Memory B cell (primary cell): ENCODE measurements around the gene NT5E.
A peak's percentile ranks its signal among the peaks of the same experiment; 100 is the strongest.

Source experiments
- ATAC-seq: fragments of 150-1000 bp; cut with Tn5 transposase; 2 replicates; pipeline ENCODE4 v1.10.0; 2021; ENCODE audit warnings: low read depth, mild to moderate bottlenecking, moderate library complexity
- DNase-seq, 2 donors: peaks; one replicate each; pipeline ENCODE4 v3.0.0; 2022; ENCODE audit warnings: low spot score in 2 of 2
- H3K27ac Mint-ChIP-seq: one replicate; pipeline ENCODE4 v1.8.0; 2022; ENCODE audit warnings: mild to moderate bottlenecking, moderate library complexity, mixed read lengths
- H3K27me3 Mint-ChIP-seq: one replicate; pipeline ENCODE4 v1.8.0; 2022; ENCODE audit warnings: mixed read lengths
- H3K36me3 Mint-ChIP-seq: one replicate; pipeline ENCODE4 v1.8.0; 2022; ENCODE audit warnings: mild to moderate bottlenecking, mixed read lengths
- H3K4me1 Mint-ChIP-seq: one replicate; pipeline ENCODE4 v1.8.0; 2022; ENCODE audit warnings: mixed read lengths
- H3K4me3 Mint-ChIP-seq: one replicate; pipeline ENCODE4 v1.8.0; 2022; ENCODE audit warnings: mild to moderate bottlenecking, moderate library complexity, mixed read lengths
- H3K9me3 Mint-ChIP-seq: one replicate; pipeline ENCODE4 v1.8.0; 2022; ENCODE audit warnings: mixed read lengths

Gene NT5E

GRCh38 chr6:85412911-85413430 is 36.9 kb upstream of the NT5E start:
- Mint-ChIP-seq H3K27me3 (peaks cover 3% of the 10 kb centered on the region), H3K4me3 (no peak overlapping the region), H3K9me3 (peaks cover 2% of the 10 kb centered on the region), H3K36me3 (peaks cover 2% of the 10 kb centered on the region), H3K4me1 (peaks cover 7% of the 10 kb centered on the region), H3K27ac (no peak overlapping the region)
- ATAC-seq (no peak), DNase-seq (no peak)

DNA sequence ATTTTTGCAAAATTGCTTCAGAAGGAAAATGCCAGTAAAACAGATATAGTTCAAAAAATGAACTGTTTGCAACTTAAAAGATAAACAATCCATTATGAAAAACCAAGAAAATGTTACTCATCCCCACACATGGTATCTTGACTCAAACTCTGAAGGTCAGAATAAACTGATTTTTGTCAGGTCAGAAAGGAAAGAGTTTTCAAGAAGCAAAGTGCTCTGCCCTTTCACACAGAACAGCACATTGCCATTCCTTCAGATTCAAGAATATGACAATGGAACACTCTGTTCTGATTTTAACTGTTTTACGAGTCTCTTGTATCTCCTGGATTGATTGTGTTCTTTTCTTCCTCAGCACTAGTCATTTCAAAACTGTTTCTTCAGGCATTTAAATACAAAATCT is 33.8 kb upstream of the NT5E start:
- Mint-ChIP-seq H3K4me3 (no peak overlapping the region), H3K36me3 (peaks cover 2% of the 10 kb centered on the region), H3K9me3 (peaks cover 2% of the 10 kb centered on the region), H3K4me1 (peaks cover 27% of the 10 kb centered on the region), H3K27ac (no peak overlapping the region), H3K27me3 (peaks cover 3% of the 10 kb centered on the region)
- no peak for DNase-seq
- no peak for ATAC-seq

GRCh38 chr6:85416766-85417165 is 33.1 kb upstream of the NT5E start:
- Mint-ChIP-seq H3K36me3 (peaks cover 2% of the 10 kb centered on the region), H3K27me3 (peaks cover 3% of the 10 kb centered on the region), H3K9me3 (peaks cover 3% of the 10 kb centered on the region), H3K27ac (no peak overlapping the region), H3K4me1 (peaks cover 31% of the 10 kb centered on the region), H3K4me3 (no peak overlapping the region)
- ATAC-seq (no peak), DNase-seq (no peak)

DNA sequence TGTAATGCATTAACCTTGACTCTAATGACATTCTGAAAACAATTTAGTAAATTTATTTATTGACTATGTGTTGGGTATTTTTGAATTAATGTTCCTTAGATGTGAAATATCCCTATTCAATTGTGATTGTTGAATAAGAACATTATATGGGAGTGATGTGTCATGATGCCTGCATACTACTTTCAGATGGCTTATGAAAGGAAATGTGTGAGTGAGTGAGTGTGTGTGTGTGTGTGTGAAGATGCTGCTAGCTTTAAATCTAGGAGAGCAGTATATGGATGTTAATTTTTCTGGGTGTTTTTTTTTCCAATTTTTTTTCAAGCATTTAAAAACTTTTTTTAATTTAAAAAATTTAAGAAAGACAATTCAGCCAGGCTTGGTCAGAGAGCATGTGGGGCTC is 32.5 kb upstream of the NT5E start:
- no peak overlapping the region for H3K27ac Mint-ChIP-seq
- peaks cover 2% of the 10 kb centered on the region for H3K36me3 Mint-ChIP-seq
- peaks cover 3% of the 10 kb centered on the region for H3K9me3 Mint-ChIP-seq
- peaks cover 3% of the 10 kb centered on the region for H3K27me3 Mint-ChIP-seq
- H3K4me1 Mint-ChIP-seq: peaks cover 34% of the 10 kb centered on the region
- H3K4me3 Mint-ChIP-seq: no peak overlapping the region
- DNase-seq (no peak), ATAC-seq (no peak)

- peaks cover 2% of the 10 kb centered on the region for H3K36me3 Mint-ChIP-seq
- H3K27ac Mint-ChIP-seq: peak overlapping the region; percentile 81
- no peak for ATAC-seq
- peaks cover 3% of the 10 kb centered on the region for H3K27me3 Mint-ChIP-seq
- H3K4me3 Mint-ChIP-seq: no peak overlapping the region
- H3K9me3 Mint-ChIP-seq: peaks cover 3% of the 10 kb centered on the region
- peaks cover 35% of the 10 kb centered on the region for H3K4me1 Mint-ChIP-seq
- DNase-seq: no peak
Measured at GRCh38 chr6:85418059-85418458, 31.8 kb upstream of the NT5E start.

DNA sequence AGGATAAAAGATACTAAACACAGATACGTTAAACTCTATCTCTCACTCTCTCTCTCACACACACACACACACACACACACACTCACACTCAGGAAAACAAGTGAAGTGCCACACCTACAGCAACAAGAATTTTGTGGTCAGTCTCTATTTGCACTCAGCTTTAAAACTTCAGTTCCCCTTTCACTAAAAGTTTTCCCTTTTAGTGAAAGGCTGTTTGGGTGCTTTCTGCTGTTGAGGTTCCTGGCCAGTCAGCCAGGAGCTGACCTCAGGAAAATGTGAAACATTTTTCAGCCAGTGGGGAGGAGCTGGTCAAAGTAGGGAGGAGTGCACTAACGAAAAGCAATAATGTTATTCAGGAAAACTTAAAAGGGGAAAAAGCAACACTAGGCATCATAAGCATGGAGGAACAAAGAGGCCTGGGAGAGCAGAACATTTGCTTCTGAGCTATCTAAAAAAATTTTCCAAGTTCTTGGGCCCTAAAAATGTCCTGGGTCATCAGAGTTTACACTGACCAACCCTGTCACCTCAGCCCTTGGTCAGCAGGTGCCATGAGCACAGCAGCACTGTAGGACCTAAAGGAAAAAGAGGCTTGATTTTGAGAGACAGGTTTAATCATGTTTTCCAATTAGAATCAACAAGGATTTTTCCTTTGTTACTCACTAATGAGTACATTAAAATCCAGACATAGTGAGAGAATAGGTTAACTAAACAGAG is 30.7 kb upstream of the NT5E start:
- Mint-ChIP-seq H3K9me3 (peaks cover 3% of the 10 kb centered on the region), H3K4me1 (peaks cover 35% of the 10 kb centered on the region), H3K27me3 (peaks cover 3% of the 10 kb centered on the region), H3K27ac (peak overlapping the region; percentile 81), H3K4me3 (peak overlapping the region; percentile 75), H3K36me3 (peaks cover 2% of the 10 kb centered on the region)
- DNase-seq (peak in 1 of 2 donors; percentile 26), ATAC-seq (peak; percentile 93)

DNA sequence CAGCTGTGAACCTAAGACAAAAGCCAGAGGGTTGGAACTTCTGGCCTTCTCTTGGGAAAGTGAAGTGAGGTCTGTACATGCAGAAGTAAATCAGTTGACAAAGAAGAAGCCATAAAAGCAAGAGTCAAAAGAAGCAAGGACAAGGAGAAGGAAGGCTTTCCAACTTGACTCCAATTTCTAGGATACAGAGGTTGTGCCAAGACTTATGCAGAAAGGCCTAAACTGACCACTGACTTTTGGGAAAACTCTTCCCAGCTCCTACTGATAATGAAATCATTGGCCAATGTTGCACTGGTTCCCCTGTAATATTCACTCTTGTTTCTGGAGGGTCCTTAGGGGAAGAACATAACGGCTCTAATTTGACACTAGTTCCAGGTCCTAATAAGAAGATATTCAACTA is 29.3 kb upstream of the NT5E start:
- DNase-seq: no peak
- ATAC-seq: no peak
- H3K27me3 Mint-ChIP-seq: peaks cover 1% of the 10 kb centered on the region
- no peak overlapping the region for H3K4me3 Mint-ChIP-seq
- H3K36me3 Mint-ChIP-seq: peaks cover 4% of the 10 kb centered on the region
- H3K4me1 Mint-ChIP-seq: peaks cover 35% of the 10 kb centered on the region
- peaks cover 7% of the 10 kb centered on the region for H3K9me3 Mint-ChIP-seq
- H3K27ac Mint-ChIP-seq: no peak overlapping the region

DNA sequence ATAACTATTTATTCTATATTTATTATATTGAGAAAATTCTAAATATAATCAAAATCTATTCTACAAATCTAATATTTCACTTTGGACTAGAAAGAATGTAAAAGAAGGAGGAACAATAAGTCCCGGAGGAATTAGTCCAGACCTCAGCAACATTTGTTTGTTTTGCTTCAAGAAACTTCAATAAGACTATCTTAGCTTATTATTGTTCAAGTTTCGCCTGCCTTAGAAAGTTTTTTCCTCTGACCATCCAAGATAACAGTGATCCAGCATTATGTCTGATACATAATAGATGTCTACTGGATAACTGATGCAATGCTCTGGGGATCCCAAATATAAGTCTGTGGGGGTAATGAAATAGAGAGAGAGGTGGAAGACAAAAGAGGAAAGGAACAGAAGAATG is 28.7 kb upstream of the NT5E start:
- DNase-seq: no peak
- ATAC-seq: no peak
- H3K9me3 Mint-ChIP-seq: peaks cover 10% of the 10 kb centered on the region
- H3K27ac Mint-ChIP-seq: no peak overlapping the region
- H3K4me3 Mint-ChIP-seq: no peak overlapping the region
- peaks cover 4% of the 10 kb centered on the region for H3K36me3 Mint-ChIP-seq
- peaks cover 35% of the 10 kb centered on the region for H3K4me1 Mint-ChIP-seq
- H3K27me3 Mint-ChIP-seq: peaks cover 1% of the 10 kb centered on the region

DNA sequence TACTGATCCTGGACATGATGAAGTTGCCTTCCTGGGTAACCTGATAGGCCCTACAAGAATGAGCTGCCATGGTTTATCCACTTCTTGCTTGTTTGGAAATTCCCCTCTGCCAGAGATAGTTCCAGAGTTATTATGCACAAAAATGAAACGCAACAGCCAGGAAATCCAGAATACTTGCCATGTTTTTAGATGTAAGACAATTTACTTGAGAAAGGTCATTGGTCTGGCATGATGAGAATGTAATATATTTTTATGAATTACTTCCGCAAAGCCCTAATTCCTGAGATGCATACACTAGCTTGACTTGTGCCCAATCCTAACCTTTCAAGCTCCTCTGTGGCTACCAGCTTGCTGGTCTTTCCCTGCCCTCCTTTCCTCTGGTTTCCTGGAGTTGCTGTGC is 27.9 kb upstream of the NT5E start:
- ATAC-seq (no peak), DNase-seq (no peak)
- Mint-ChIP-seq H3K36me3 (peaks cover 6% of the 10 kb centered on the region), H3K27ac (no peak overlapping the region), H3K4me1 (peaks cover 34% of the 10 kb centered on the region), H3K4me3 (no peak overlapping the region), H3K27me3 (peaks cover 1% of the 10 kb centered on the region), H3K9me3 (peaks cover 10% of the 10 kb centered on the region)

DNA sequence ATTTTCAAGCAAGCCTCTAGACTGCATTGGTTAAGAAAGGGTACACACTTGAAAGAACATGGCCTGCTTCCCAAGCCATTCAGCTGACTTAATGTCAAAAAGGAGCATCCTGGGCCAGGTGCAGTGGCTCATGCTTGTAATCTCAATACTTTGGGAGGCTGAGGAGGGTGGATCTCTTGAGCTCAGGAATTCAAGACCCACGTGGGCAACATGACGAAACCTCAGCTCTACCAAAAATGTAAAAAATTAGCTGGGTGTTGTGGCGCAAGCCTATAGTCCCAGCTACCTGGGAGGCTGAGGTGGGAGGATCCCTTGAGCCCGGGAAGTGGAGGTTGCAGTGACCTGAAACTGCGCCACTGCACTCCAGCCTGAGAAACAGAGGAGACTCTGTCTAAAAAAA is 26.9 kb upstream of the NT5E start:
- peaks cover 4% of the 10 kb centered on the region for H3K36me3 Mint-ChIP-seq
- H3K9me3 Mint-ChIP-seq: peaks cover 8% of the 10 kb centered on the region
- no peaks in the 10 kb centered on the region for H3K27me3 Mint-ChIP-seq
- H3K4me1 Mint-ChIP-seq: peaks cover 28% of the 10 kb centered on the region
- no peak overlapping the region for H3K4me3 Mint-ChIP-seq
- ATAC-seq: no peak
- H3K27ac Mint-ChIP-seq: no peak overlapping the region
- DNase-seq: no peak

- ATAC-seq (no peak), DNase-seq (no peak)
- H3K9me3 Mint-ChIP-seq: peaks cover 8% of the 10 kb centered on the region
- no peak overlapping the region for H3K27ac Mint-ChIP-seq
- H3K4me3 Mint-ChIP-seq: no peak overlapping the region
- H3K4me1 Mint-ChIP-seq: peaks cover 11% of the 10 kb centered on the region
- H3K27me3 Mint-ChIP-seq: no peaks in the 10 kb centered on the region
- H3K36me3 Mint-ChIP-seq: peaks cover 4% of the 10 kb centered on the region
Measured at GRCh38 chr6:85424981-85425380, 24.9 kb upstream of the NT5E start.

DNA sequence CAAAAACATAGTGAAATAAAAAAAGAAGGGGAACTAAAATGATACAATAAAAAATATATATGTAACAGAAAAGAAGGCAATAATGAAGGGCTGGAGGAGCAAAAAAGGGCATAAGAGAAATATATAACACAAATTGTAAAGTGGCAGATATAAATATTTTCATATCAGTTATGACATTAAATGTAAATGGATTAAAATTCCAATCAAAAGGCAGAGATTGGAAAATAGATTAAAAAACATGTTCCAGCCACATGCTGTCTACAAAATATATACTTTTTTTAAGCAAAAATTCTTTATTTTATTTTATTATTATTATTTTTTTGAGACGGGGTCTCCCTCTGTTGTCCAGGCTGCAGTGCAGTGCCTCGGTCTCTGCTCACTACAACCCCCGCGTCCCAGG is 23.9 kb upstream of the NT5E start:
- DNase-seq (no peak), ATAC-seq (no peak)
- Mint-ChIP-seq H3K27me3 (no peaks in the 10 kb centered on the region), H3K4me1 (peaks cover 8% of the 10 kb centered on the region), H3K36me3 (peaks cover 4% of the 10 kb centered on the region), H3K27ac (no peak overlapping the region), H3K4me3 (no peak overlapping the region), H3K9me3 (peaks cover 8% of the 10 kb centered on the region)

DNA sequence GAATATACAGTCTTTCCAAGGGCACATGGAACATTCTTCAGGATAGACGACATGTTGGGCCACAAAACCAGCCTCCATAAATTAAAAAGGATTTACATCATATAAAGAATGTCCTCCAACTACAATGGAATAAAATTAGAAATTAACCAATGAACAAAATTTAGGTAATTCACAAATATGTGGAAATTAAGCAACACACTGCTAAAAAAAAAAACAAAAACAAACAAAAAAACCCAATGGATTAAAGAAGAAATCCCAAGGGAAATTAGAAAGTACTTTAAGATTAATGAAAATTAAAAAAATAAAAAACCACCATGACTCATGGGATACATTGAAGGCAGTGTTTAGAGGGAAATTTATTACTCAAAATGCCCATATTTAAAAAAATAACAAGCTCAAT is 21.4 kb upstream of the NT5E start:
- no peak overlapping the region for H3K4me3 Mint-ChIP-seq
- H3K9me3 Mint-ChIP-seq: peaks cover 6% of the 10 kb centered on the region
- peaks cover 4% of the 10 kb centered on the region for H3K36me3 Mint-ChIP-seq
- H3K27me3 Mint-ChIP-seq: no peaks in the 10 kb centered on the region
- DNase-seq: no peak
- no peaks in the 10 kb centered on the region for H3K4me1 Mint-ChIP-seq
- no peak overlapping the region for H3K27ac Mint-ChIP-seq
- no peak for ATAC-seq

DNA sequence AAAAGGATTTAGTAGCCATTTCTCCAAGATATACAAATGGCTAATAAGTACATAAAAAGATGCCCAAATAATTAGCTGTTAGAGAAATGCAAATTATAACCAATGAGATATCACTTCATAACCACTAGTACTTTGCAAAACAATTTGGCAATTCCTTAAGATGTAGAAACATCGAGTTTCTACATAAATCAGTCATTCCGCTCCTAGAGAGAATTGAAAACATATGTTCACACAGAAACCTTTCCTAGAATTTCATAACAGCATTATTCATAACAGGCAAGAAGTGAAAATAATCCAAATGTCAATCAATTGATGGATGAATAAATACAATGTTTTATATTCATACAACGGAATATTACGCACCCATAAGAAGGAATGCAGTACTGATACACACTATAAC is 20.5 kb upstream of the NT5E start:
- Mint-ChIP-seq H3K4me3 (no peak overlapping the region), H3K27ac (no peak overlapping the region), H3K36me3 (peaks cover 5% of the 10 kb centered on the region), H3K27me3 (no peaks in the 10 kb centered on the region), H3K4me1 (no peaks in the 10 kb centered on the region), H3K9me3 (peaks cover 6% of the 10 kb centered on the region)
- no peak for DNase-seq
- no peak for ATAC-seq

DNA sequence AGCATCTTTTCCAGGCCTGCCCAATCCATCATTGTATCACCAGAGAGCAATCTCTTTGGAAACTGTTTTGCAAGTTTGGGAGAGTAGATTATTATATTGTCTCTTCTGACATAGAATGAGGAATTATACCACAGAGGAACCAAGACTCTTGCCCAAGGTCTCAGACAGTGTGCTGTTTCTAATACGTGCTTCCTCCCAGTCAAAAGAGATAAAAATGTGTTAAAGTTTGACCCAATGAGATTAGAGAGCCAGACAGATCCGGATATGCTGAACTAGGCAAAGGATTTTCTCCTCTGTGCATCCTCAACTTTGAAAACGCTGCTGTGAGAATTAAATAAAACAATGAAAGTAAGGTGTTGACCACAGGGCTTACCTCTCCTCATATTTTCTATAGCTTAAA is 18.6 kb upstream of the NT5E start:
- Mint-ChIP-seq H3K4me3 (no peak overlapping the region), H3K27me3 (no peaks in the 10 kb centered on the region), H3K36me3 (peaks cover 3% of the 10 kb centered on the region), H3K4me1 (no peaks in the 10 kb centered on the region), H3K9me3 (no peaks in the 10 kb centered on the region), H3K27ac (peak overlapping the region; percentile 0)
- DNase-seq: no peak
- no peak for ATAC-seq
